Retinal pigment epithelial cell (primary cell): ENCODE measurements around the gene INHA.

Source experiments
- DNase-seq: peaks from one replicate; pipeline ENCODE4 v3.0.0-alpha.2; 2010; ENCODE audit warnings: low read depth
- H3K4me3 ChIP-seq: 2 replicates; pipeline ENCODE4 v1.5.1; 2011; ENCODE audit warnings: mild to moderate bottlenecking, low read length, control low read depth, moderate library complexity
- TF ChIP-seq, protein P1 (sequence below): conservative IDR thresholded peaks from 2 replicates; pipeline ENCODE4 v1.5.1; 2011; ENCODE audit warnings: low read depth, low read length, control low read depth, inconsistent platforms

Gene INHA

GRCh38 chr2:219621935-219622334, 49.8 kb downstream of the INHA start:
- H3K4me3 ChIP-seq = no peak overlapping the region
- TF ChIP-seq, protein P1, sequence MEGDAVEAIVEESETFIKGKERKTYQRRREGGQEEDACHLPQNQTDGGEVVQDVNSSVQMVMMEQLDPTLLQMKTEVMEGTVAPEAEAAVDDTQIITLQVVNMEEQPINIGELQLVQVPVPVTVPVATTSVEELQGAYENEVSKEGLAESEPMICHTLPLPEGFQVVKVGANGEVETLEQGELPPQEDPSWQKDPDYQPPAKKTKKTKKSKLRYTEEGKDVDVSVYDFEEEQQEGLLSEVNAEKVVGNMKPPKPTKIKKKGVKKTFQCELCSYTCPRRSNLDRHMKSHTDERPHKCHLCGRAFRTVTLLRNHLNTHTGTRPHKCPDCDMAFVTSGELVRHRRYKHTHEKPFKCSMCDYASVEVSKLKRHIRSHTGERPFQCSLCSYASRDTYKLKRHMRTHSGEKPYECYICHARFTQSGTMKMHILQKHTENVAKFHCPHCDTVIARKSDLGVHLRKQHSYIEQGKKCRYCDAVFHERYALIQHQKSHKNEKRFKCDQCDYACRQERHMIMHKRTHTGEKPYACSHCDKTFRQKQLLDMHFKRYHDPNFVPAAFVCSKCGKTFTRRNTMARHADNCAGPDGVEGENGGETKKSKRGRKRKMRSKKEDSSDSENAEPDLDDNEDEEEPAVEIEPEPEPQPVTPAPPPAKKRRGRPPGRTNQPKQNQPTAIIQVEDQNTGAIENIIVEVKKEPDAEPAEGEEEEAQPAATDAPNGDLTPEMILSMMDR = no peak
- no peak for DNase-seq

DNA sequence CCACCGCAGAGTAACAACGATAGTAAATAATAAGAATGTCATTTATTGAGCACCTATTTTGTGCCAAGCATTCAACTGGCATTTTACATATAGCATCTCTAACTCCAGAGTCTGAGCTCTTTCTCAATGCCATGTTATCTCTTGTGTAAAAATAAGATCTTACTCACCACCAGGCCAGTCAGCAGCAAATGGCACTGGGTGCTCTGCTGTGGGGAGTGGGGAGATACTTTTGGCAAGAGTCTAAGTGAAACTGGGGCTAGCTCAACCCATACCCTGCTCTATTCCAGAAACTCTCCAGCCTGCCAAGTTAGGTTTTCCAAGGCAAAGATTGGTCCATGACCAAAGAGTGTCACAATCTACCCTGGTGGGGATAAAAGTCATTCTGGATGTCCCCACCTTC, 50.4 kb downstream of the INHA start:
- TF ChIP-seq, protein P1 = no peak
- no peak for DNase-seq
- H3K4me3 ChIP-seq = no peak overlapping the region

GRCh38 chr2:219624565-219624964, 52.5 kb downstream of the INHA start:
- TF ChIP-seq, protein P1 = no peak
- no peak overlapping the region for H3K4me3 ChIP-seq
- no peak for DNase-seq

- TF ChIP-seq, protein P1 = no peak
- no peak for DNase-seq
- H3K4me3 ChIP-seq = no peak overlapping the region
These were observed 53.1 kb downstream of the INHA start for GRCh38 chr2:219625179-219625578.
